Aorta (tissue), 5 donors: ENCODE results near the gene C6orf132. TPM values are rescaled to one million over a fixed set of nuclear protein-coding genes. Genes with fewer than 3 reads are reported as not detected.

Source experiments
- ATAC-seq: fragments of 200-7000 bp; cut with Tn5 transposase; one replicate; pipeline ENCODE4 v1.9.1; 2022; ENCODE audit warnings: moderate library complexity; ENCODE audit not compliant: low FRiP score
- DNase-seq, 2 donors: peaks; one replicate each; pipeline ENCODE4 v3.0.0-alpha.2; 2020
- H3K27ac ChIP-seq, 2 donors: one replicate each; pipeline ENCODE4 v1.5.1; 2013; ENCODE audit warnings: low read length in 2 of 2, mild to moderate bottlenecking in 2 of 2, moderate library complexity in 2 of 2, control low read depth in 1 of 2, inconsistent platforms in 1 of 2, low read depth in 1 of 2
- H3K27me3 ChIP-seq, 2 donors: one replicate each; pipeline ENCODE4 v1.6.1; 2013; ENCODE audit warnings: control low read depth in 1 of 2, low read length in 1 of 2, mild to moderate bottlenecking in 1 of 2, moderate library complexity in 1 of 2; ENCODE audit not compliant: insufficient read depth in 2 of 2, control insufficient read depth in 1 of 2
- H3K36me3 ChIP-seq, 2 donors: one replicate each; pipeline ENCODE4 v1.6.1; 2013; ENCODE audit warnings: control low read depth in 1 of 2, low read length in 1 of 2, mild to moderate bottlenecking in 1 of 2; ENCODE audit not compliant: insufficient read depth in 2 of 2, control insufficient read depth in 1 of 2
- H3K4me1 ChIP-seq, 2 donors: one replicate each; pipeline ENCODE4 v1.6.1; 2013; ENCODE audit warnings: low read length in 2 of 2, control low read depth in 1 of 2, mild to moderate bottlenecking in 1 of 2, moderate library complexity in 1 of 2; ENCODE audit not compliant: insufficient read depth in 2 of 2, control insufficient read depth in 1 of 2
- H3K4me3 ChIP-seq, 2 donors: one replicate each; pipeline ENCODE4 v1.5.1; 2013; ENCODE audit warnings: low read length in 2 of 2, control low read depth in 1 of 2, mild to moderate bottlenecking in 1 of 2
- H3K9me3 ChIP-seq: one replicate; pipeline ENCODE4 v1.6.1; 2013; ENCODE audit warnings: mild to moderate bottlenecking, low read length; ENCODE audit not compliant: control insufficient read depth
- WGBS, 2 donors: extraction: QIAGEN DNeasy Blood & Tissue Kit; methylation state at CpG; one replicate each; pipeline ENCODE4 v1.1.7; 2013; 5-methylcytosine and 5-hydroxymethylcytosine counted together
- intact Hi-C, 2 donors: fragments of 100-400 bp; cut with DNase I; formaldehyde crosslinking; loops; one replicate each; pipeline versions ENCODE4 v1.14.2 to v1.15.0; 2022
- long read RNA-seq, 2 donors: library from polyadenylated mRNA; unstranded; transcript quantifications; one replicate each; pipeline ENCODE4 v2.0.0, GENCODE V29; 2020 to 2021
- polyA plus RNA-seq, 2 donors: library from polyadenylated mRNA; stranded (reverse); fragments of 200-250 nt; gene quantifications; one replicate each; pipeline ENCODE4 v1.2.3, GENCODE V29; 2013
- total RNA-seq, 2 donors: library from RNA; stranded (reverse); fragmentation: NEBNext Ultra II Directional; extraction: Animal tissue kit (Norgen Biotek cat#: 25700); gene quantifications; one replicate each; pipeline ENCODE4 v1.2.1, GENCODE V29; 2021
- donor health status: healthy with polysubstance abuse.
- donor health status: Bipolar disorder and iron deficiency.
- donor health status: DM: no; HTN: no; CAD: no.
- donor health status: DM: no; HTN: no; CAD: no.
- donor health status: DM: yes; HTN: yes; CAD: no.

The C6orf132 gene
- total RNA-seq = 1 to 10 TPM; 1.7 to 3.1 TPM
- 10 to 100 TPM in 1 of 2 donors, under 1 TPM in 1; 0.51 to 30.7 TPM for polyA plus RNA-seq
- long read RNA-seq, donor 1 = 0 reads
- long read RNA-seq, donor 2, partial matches to known transcripts = 2 of 2 reads
- long read RNA-seq, donor 2, other reads (novel, unspliced or antisense) = 0 of 2 reads

DNA sequence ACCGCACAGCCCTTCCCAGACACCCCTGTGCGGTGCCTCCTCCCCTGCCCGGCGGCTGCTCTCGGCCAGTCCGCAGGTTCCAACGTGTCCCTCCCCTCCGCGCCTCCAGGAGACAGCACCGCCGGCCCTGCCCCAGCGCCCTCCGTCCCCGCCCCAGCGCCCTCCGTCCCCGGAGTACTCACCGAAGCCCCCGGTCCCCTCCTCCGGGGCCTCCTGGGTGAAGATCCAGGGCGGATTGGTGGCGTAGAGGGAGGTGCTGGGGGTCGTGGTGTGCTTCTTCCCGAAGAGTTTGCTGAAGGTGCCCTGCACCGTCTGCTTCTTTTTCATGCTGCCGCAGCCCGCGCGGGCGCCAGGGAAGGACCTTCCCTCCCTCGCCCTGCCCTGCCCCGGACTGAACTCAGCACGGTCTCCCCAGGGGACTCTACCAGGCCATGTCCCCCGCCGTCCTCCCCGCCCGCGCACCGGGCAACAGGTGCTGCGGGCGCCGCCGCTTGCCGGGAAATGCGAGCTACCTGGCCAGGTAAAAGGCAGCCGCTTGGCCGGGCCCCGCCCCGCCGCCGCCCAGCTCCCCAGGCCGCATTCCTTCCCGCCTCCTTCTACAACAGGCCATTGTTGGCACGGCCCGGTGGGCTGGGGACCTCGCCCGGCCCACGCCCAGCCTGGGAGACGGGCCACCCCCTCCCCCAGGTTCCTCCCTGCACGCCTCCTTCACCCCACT is at the start of gene C6orf132:
Gene C6orf132, minus strand, starts transcription at position 503 of the 718 bp plus-strand sequence. Its CDS starts 176 bp downstream, at position 327.
- intact Hi-C loops = no loop called here
- ATAC-seq = peak; percentile 49
- peak within 1 kb of the TSS in 1 of 2 donors; percentile 22 for H3K4me3 ChIP-seq
- no peaks in the 10 kb centered on the region for H3K9me3 ChIP-seq
- H3K36me3 ChIP-seq = no peaks in the 10 kb centered on the region
- no peak for DNase-seq
- H3K4me1 ChIP-seq = no peaks in the 10 kb centered on the region
- 2% methylated on average over 60 of the region's 60 CpGs for WGBS, 2 donors
- H3K27me3 ChIP-seq = no peaks in the 10 kb centered on the region
- no peak within 1 kb of the TSS for H3K27ac ChIP-seq

DNA sequence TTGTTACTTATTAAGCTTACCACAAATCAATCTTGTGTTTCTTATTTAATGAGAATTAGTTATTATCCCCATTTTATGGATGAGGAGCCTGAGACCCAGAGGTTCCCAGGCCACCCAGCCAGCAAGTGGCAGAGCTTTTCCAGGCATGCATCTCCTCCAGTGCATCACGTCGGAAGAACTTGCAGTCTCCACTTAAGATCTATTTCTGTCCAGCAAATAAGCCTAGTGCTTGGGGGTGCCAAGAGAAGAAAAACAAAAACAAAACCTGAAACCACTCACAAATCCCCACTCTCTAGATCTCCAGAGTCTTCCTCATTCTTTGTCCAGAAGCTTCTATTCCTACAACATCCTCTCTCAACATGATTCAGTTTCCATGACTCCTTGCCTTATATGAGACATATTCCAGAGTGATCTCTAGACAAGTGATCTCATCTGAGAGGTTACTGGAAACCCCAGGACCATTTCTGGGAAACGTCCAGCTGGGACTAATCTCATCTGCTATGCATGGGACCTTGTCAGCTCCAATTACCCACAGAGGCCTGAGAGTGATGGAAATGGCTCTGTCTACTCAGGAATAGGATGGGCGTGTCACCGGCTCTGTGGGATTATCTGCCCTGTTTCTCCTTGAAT is 48.2 kb upstream of the C6orf132 start:
- Histone ChIP-seq H3K27ac (no peak overlapping the region), H3K9me3 (no peaks in the 10 kb centered on the region), H3K27me3 (no peaks in the 10 kb centered on the region), H3K4me1 (no peaks in the 10 kb centered on the region), H3K36me3 (no peaks in the 10 kb centered on the region), H3K4me3 (no peak overlapping the region)
- ATAC-seq (no peak), DNase-seq (no peak)
- intact Hi-C loops = no loop called here
- WGBS, 2 donors = 75% methylated on average over 5 of the region's 5 CpGs

DNA sequence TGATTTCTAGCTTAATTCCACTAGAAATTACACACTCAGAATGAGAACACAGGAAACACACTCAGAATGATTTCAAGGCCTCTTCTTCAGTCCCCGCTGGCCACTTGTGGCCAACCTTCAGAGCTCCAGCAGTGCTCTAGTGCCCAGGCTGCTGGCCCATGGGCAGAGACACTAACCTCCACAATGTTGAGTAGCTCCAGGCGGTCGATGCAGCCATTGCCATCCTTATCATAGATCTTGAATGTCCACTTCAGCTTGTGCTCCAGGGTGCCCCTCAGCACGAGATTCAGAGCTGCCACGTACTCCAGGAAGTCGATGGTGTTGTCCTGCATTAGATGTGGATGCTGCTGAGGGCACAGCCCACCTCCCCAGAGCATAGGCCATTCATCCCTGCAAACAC is 46.0 kb upstream of the C6orf132 start:
- Histone ChIP-seq H3K9me3 (no peaks in the 10 kb centered on the region), H3K4me1 (no peaks in the 10 kb centered on the region), H3K27me3 (no peaks in the 10 kb centered on the region), H3K36me3 (no peaks in the 10 kb centered on the region), H3K4me3 (no peak overlapping the region), H3K27ac (no peak overlapping the region)
- ATAC-seq (no peak), DNase-seq (no peak)
- intact Hi-C loops = no loop called here
- 72 to 93% methylated on average over 6 of the region's 6 CpGs for WGBS, 2 donors

- ATAC-seq (no peak), DNase-seq (peak in 1 of 2 donors; percentile 37)
- WGBS, 2 donors = 45 to 57% methylated on average over 10 of the region's 10 CpGs
- Histone ChIP-seq H3K4me3 (no peak overlapping the region), H3K27me3 (no peaks in the 10 kb centered on the region), H3K4me1 (no peaks in the 10 kb centered on the region), H3K27ac (no peak overlapping the region), H3K9me3 (no peaks in the 10 kb centered on the region), H3K36me3 (no peaks in the 10 kb centered on the region)
- intact Hi-C loops = no loop called here
Observed at GRCh38 chr6:42185597-42185996, 43.2 kb upstream of the C6orf132 start.

GRCh38 chr6:42184475-42184874 is 42.1 kb upstream of the C6orf132 start:
- no peaks in the 10 kb centered on the region for H3K36me3 ChIP-seq
- WGBS, 2 donors = 87 to 90% methylated on average over 4 of the region's 4 CpGs
- no peak for ATAC-seq
- no peak overlapping the region for H3K4me3 ChIP-seq
- no peak overlapping the region for H3K27ac ChIP-seq
- H3K27me3 ChIP-seq = no peaks in the 10 kb centered on the region
- intact Hi-C loops = no loop called here
- H3K4me1 ChIP-seq = no peaks in the 10 kb centered on the region
- peak in 1 of 2 donors; percentile 45 for DNase-seq
- no peaks in the 10 kb centered on the region for H3K9me3 ChIP-seq

- H3K36me3 ChIP-seq = no peaks in the 10 kb centered on the region
- ATAC-seq (no peak), DNase-seq (peak in 1 of 2 donors; percentile 25)
- intact Hi-C loops = no loop called here
- no peaks in the 10 kb centered on the region for H3K9me3 ChIP-seq
- no peaks in the 10 kb centered on the region for H3K27me3 ChIP-seq
- WGBS, 2 donors = 82 to 84% methylated on average over 5 of the region's 5 CpGs
- H3K4me3 ChIP-seq = no peak overlapping the region
- H3K27ac ChIP-seq = no peak overlapping the region
- H3K4me1 ChIP-seq = no peaks in the 10 kb centered on the region
Observed at GRCh38 chr6:42182101-42182500, 39.7 kb upstream of the C6orf132 start.

- 82 to 84% methylated on average over 3 of the region's 3 CpGs for WGBS, 2 donors
- Histone ChIP-seq H3K36me3 (no peaks in the 10 kb centered on the region), H3K27ac (no peak overlapping the region), H3K4me3 (no peak overlapping the region), H3K4me1 (no peaks in the 10 kb centered on the region), H3K9me3 (no peaks in the 10 kb centered on the region), H3K27me3 (no peaks in the 10 kb centered on the region)
- intact Hi-C loops = no loop called here
- DNase-seq (peak in 1 of 2 donors; percentile 2), ATAC-seq (no peak)
Observed at GRCh38 chr6:42179945-42180313, 37.5 kb upstream of the C6orf132 start.

- no peak for ATAC-seq
- WGBS, 2 donors = 88 to 89% methylated on average over 20 of the region's 20 CpGs
- no peak overlapping the region for H3K27ac ChIP-seq
- intact Hi-C loops = no loop called here
- no peaks in the 10 kb centered on the region for H3K4me1 ChIP-seq
- H3K4me3 ChIP-seq = no peak overlapping the region
- H3K36me3 ChIP-seq = no peaks in the 10 kb centered on the region
- DNase-seq = peak in 1 of 2 donors; percentile 60
- no peaks in the 10 kb centered on the region for H3K27me3 ChIP-seq
- no peaks in the 10 kb centered on the region for H3K9me3 ChIP-seq
Observed at GRCh38 chr6:42179261-42179944, 37.0 kb upstream of the C6orf132 start.
